ENCODE results near the gene KRTAP10-10.
"Not testable (repeated sequence)": the region's sequence is repeated elsewhere in the genome, so short reads cannot be mapped to it uniquely, and the experiment has no call there.

The KRTAP10-10 gene

DNA sequence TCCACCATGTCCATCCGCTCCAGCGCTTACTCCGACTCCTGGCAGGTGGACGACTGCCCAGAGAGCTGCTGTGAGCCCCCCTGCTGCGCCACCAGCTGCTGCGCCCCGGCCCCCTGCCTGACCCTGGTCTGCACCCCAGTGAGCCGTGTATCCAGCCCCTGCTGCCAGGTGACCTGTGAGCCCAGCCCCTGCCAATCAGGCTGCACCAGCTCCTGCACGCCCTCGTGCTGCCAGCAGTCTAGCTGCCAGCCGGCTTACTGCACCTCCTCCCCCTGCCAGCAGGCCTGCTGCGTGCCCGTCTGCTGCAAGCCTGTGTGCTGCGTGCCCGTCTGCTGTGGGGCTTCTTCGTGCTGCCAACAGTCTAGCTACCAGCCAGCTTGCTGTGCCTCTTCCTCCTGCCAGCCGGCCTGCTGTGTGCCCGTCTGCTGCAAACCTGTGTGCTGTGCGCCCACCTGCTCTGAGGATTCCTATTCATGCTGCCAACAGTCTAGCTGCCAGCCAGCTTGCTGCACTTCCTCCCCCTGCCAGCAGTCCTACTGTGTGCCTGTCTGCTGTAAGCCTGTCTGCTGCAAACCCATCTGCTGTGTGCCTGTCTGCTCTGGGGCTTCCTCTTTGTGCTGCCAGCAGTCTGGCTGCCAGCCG is 9.9 kb upstream of the KRTAP10-10 start:
- not testable (repeated sequence) for DNase-seq

DNA sequence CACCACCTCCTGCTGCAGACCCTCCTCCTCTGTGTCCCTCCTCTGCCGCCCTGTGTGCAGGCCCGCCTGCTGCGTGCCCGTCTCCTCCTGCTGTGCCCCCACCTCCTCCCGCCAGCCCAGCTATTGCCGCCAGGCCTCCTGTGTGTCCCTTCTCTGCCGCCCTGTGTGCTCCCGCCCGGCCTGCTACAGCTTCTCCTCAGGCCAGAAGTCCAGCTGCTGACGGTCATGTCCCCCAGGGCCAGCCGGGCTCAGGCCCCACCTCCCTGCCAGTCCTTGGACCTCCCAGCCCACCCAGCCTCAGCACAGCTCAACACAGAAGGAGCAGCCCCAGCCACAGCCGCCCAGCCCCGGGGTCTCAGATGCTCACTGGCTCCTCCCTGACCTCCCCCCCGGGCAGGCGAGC is 9.3 kb upstream of the KRTAP10-10 start:
- not testable (repeated sequence) for DNase-seq

GRCh38 chr21:44628707-44629391 is 8.3 kb upstream of the KRTAP10-10 start:
- no peak for DNase-seq

GRCh38 chr21:44630440-44630839 is 6.7 kb upstream of the KRTAP10-10 start:
- no peak for DNase-seq

DNA sequence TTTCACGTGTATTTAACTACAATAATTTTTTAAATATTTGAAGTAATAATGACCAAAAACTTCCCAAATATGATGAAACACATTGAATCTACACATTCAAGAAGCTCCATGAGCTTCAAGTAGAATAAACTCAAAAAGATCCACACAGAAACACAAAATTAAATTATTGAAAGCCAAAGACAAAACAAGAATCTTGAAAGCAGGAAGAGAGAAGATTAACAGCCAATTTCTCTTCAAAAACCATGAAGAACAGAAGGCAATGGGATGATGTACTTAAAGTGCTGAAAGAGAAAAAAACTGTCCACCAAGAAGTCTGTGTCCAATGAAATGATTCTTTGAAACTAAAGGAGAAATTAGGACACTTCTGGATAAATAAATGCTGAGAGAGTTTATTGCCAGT is 5.1 kb upstream of the KRTAP10-10 start:
- DNase-seq, result no peak

DNA sequence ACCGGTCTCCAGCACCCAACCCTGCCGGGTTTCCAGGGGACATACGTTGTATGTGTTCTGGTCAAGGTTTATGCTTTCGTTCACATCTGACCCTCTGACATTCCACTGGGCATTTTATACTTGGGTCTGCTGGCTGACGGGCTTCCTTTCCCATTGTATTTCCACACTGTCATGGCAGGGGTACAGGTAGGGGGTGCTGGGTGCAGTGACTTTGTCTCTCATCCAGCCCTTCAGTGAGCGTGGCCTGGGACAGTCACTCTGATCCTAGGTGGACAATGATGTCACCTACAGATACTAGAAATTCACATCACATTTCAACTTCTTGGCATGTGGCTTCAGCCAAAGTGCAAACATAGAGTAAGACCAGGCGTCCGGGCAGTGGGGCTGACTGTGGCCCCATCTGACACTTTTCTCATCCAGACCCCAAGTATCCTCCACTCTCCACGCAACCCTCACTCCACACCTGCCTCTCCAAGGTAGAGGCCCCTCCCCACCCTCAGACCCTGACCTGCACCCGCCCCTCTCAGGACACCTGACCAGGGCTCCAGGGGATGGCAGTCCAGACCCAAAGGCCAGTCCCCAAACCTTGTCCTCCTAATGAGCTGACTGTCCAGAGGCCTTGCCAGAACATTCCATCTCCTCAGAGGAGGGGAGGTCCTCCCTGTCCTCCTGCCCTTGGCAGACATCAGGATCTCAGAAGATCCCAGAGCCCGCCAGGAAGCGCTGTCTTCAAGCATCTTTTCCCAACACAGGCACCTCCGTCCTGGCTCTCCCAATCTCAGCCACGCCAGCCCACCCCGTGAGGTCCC is 743 bp upstream of the KRTAP10-10 start:
- no peak for DNase-seq

DNA sequence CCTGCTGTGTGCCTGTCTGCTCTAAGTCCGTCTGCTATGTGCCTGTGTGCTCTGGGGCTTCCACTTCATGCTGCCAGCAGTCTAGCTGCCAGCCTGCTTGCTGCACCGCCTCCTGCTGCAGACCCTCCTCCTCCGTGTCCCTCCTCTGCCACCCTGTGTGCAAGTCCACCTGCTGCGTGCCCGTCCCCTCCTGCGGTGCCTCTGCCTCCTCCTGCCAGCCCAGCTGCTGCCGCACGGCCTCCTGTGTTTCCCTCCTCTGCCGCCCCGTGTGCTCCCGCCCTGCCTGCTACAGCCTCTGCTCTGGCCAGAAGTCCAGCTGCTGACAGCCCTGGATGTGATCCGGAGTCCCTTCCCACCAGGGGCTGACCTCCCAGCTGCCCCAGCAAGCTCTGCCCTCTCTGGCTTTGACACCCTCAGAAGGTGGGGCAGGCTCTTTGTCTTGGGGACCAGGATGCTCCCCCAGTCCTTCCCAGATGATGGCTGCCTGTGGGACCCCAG is 744 bp downstream of the KRTAP10-10 start:
- not testable (repeated sequence) for DNase-seq

- DNase-seq, result not testable (repeated sequence)
Measured at GRCh38 chr21:44638506-44639330, 1.6 kb downstream of the KRTAP10-10 start.

DNA sequence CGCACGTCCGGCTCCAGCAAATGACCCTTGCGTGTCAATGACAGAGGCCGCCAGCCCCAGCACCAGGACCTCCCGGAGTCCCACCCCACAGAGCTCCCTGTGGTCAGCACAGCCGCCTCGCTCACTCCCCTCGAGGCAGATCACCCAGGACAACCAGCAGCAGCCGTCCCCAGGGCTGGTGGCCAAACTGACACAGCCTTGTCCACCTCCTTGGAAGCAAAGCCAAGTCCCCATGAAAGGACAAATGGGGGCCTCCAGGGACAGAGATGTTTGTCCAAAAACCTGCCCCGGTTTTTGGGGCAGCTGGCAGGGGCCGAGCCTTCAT is 2.1 kb downstream of the KRTAP10-10 start:
- no peak for DNase-seq

- no peak for DNase-seq
Measured at GRCh38 chr21:44640761-44641160, 3.6 kb downstream of the KRTAP10-10 start.

GRCh38 chr21:44643741-44644310 is 6.7 kb downstream of the KRTAP10-10 start:
- DNase-seq, result no peak

- DNase-seq, result no peak
Measured at GRCh38 chr21:44644878-44645277, 7.7 kb downstream of the KRTAP10-10 start.

- not testable (repeated sequence) for DNase-seq
Measured at GRCh38 chr21:44646366-44647221, 9.4 kb downstream of the KRTAP10-10 start, which contains the start of gene KRTAP10-11. TSS of gene KRTAP10-11 (plus strand) at chr21:44646414. CDS start at chr21:44646459, 45 bp downstream.

- DNase-seq, result no peak
Measured at GRCh38 chr21:44647222-44647552, 10.0 kb downstream of the KRTAP10-10 start.

- DNase-seq, result no peak
Measured at GRCh38 chr21:44648557-44649311, 11.6 kb downstream of the KRTAP10-10 start.

DNA sequence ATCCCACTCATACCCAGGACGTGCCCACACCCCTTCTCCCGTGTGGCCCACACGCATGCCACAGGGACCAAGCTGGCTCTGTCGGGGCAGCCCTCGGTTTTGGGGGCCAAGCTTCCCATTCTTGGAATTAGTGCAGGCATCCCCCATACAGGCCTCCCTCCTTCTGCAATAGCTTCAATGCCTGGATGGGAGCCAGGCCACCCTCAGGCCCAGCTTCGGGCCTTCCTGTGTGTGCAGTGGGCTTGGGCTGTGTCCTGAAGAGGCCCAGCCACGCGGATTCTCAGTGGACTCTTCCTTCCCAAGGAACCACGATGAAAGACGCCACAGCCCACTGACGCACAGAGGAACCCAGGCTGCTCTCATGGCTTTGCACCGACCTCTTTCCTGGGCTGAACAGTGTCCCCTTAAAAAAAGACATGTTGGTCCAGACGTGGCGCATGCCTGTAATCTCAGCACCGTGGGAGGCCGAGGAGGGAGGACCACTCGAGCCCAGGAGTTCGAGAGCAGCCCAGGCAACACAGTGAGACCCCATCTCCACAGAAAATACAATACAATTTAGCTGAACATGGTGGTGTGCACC is 12.5 kb downstream of the KRTAP10-10 start:
- DNase-seq, result no peak

- no peak for DNase-seq
Measured at GRCh38 chr21:44650265-44650972, 13.3 kb downstream of the KRTAP10-10 start.

GRCh38 chr21:44650973-44651675 is 14.0 kb downstream of the KRTAP10-10 start:
- DNase-seq, result no peak

DNA sequence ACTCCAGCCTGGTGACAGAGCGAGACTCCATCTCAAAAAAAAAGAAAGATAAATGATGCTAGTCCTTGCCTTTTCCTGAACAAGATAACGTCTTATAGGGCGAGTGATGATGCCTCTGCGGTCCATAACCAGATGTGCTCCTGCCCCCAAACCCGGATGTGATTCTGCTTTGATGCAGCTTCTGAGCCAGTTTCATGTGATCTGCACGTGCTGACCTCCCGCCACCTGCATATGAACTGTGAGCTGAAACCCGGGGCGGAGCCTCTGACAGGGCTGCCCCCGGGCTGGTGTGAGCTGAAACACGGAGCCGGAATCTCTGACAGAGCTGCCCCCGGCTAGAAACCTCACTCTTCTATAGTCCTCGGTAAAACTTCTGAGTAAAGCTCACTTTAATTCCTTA is 16.0 kb downstream of the KRTAP10-10 start:
- no peak for DNase-seq
